Esophagus muscularis mucosa (tissue), 4 donors: ENCODE results near the gene C12orf43.

Experiments used
- EP300 ChIP-seq: sonication (generic); formaldehyde crosslinking; IDR thresholded peaks from one replicate; pipeline ENCODE4 v1.6.1; 2017; ENCODE audit warnings: antibody characterized with exemption
- POLR2A ChIP-seq: fragments of 450-650 bp; IDR thresholded peaks from one replicate; pipeline ENCODE4 v1.6.1; 2017; ENCODE audit warnings: antibody characterized with exemption, moderate library complexity, mild to moderate bottlenecking, low read depth
- TF ChIP-seq, protein P1 (sequence below), 3 experiments: fragments of 200-600 bp in 2 of 3; fragments of 450-650 bp in 1 of 3; sonication (generic) in 2 of 3; IDR thresholded peaks; one replicate each; pipeline ENCODE4 v1.5.1; 2017 to 2019; ENCODE audit warnings: antibody characterized with exemption in 3 of 3, mild to moderate bottlenecking in 2 of 3, moderate library complexity in 1 of 3

DNA sequence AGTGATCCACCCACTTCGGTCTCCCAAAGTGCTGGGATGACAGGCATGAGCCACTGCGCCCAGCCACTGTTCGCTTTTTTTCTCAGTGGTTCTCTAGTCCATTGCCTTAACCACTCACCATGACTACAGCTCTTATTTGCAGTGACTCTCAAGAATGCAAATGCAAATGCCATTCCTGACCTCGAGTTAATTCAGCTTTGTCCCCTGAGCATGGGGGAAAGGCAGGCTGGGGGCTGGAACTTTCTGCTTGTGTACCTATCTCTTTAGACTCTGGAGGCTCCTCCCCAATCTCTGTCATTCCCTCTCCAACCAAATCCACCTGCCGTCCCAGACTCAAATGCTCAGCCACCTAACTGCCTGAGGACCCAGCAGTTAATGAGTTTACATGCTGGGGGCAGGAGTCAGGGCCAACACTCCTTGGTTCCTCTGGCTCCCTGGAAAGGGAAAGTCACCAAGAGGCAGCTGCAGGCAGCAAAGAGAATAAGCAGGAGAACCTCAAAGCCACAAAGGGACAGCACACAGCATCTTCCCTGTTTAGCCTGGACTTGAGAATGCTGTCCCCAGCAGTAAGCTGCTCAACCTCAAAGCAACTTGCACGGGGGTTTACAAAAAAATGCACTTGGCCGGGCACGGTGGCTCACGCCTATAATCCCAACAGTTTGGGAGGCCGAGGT lies 43.3 kb downstream of the C12orf43 start:
- TF ChIP-seq, protein P1, sequence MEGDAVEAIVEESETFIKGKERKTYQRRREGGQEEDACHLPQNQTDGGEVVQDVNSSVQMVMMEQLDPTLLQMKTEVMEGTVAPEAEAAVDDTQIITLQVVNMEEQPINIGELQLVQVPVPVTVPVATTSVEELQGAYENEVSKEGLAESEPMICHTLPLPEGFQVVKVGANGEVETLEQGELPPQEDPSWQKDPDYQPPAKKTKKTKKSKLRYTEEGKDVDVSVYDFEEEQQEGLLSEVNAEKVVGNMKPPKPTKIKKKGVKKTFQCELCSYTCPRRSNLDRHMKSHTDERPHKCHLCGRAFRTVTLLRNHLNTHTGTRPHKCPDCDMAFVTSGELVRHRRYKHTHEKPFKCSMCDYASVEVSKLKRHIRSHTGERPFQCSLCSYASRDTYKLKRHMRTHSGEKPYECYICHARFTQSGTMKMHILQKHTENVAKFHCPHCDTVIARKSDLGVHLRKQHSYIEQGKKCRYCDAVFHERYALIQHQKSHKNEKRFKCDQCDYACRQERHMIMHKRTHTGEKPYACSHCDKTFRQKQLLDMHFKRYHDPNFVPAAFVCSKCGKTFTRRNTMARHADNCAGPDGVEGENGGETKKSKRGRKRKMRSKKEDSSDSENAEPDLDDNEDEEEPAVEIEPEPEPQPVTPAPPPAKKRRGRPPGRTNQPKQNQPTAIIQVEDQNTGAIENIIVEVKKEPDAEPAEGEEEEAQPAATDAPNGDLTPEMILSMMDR (IDR thresholded peaks at IDR 0.05): no peak
- TF ChIP-seq POLR2A (no peak), EP300 (no peak)
